SHP77 (cell line): ENCODE data around the gene RTL10.
A peak's percentile ranks its signal among the peaks of the same experiment; 100 is the strongest.

ENCODE experiments used
- DNase-seq, 2 experiments: peaks; one replicate each; lab custom pipeline; 2025; lab: John Stamatoyannopoulos, UW

Gene RTL10

DNA sequence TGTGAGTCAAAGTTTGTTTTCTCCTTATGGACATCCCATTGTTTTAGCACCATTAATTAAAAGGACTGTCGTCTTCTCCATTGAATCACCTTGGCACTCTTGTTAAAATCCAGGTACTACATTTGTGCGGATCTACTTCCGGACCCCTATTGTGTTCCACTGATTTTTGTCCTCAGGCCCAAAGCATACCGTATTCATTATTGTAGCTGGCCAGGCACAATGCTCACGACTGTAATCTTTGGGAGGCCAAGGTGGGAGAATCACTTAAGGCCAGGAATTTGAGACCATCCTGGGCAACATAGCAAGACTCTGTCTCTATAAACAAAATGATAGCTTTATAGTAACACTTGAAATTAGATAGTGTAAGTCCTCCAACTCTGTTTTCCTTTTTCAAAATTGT lies 8.9 kb upstream of the RTL10 start:
- DNase-seq: no peak

DNA sequence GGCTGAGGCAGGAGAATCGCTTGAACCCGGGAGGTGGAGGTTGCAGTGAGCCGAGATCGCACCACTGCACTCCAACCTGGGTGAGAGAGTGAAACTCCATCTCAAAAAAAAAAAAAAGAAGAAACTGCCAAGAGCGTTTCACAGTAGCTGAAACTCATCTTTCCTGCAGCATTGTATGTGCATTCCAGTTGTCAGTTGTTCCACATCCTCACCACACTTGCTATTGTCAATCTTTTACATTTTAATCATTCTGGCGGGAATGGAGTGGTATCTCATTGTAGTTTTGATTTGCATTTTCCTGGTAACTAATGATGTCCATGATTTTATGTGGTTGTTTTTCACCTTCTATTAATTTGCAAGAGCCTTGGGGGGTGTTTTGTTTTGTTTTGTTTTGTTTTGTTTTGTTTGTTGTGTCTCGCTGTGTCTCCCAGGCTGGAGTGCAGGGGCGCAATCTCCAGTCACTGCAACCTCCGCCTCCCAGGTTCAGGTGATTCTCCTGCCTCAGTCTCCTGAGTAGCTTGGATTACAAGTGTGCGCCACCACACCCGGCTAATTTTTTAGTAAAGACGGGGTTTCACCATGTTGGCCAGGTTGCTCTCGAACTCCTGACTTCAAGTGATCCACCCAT lies 8.1 kb upstream of the RTL10 start:
- DNase-seq: no peak

DNA sequence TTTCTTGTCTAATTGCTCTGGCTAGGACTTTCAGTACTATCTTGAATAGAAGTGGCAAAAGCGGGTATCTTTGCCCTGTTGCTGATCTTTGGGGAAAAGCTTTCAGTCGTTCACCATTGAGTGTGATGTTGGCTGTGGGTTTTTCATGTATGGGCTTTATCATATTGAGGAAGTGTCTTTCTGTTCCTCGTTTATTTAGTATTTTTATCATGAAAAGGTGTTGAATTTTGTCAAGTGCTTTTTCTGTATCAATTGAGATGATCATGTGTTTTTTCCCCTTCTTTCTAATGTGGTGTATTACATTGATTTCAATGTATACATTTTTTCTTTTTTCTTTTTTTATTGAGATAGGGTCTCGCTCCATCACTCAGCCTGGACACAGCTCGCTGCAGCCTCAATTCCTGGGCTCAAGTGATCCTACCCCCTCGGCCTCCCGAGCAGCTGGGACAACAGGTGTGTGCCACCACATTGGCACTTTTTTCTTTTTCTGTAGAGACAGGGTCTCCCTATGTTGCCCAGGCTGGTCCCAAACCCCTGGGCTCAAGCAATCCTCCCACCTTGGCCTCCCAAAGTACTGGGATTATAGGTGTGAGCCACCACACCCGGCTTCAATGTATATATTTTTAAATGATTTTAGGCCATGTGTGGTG lies 5.3 kb upstream of the RTL10 start:
- DNase-seq: no peak

DNA sequence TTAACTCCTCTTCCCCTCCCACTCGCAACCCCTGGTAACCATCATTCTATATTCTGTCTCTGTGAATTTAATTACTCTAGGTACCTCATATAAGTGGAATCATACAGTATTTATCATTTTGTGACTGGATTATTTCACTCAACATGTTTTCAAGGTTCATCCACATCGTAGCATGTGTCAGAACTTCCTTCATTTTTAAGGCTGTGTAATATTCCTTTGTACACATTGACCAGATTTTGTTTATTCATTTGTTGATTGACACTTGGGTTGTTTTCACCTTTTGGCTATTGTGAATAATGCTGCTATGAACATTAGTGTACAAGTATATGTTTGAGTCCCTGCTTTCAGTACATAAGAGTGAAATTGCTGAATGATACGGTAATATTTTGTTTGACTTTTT lies 2.7 kb upstream of the RTL10 start:
- DNase-seq: no peak

DNA sequence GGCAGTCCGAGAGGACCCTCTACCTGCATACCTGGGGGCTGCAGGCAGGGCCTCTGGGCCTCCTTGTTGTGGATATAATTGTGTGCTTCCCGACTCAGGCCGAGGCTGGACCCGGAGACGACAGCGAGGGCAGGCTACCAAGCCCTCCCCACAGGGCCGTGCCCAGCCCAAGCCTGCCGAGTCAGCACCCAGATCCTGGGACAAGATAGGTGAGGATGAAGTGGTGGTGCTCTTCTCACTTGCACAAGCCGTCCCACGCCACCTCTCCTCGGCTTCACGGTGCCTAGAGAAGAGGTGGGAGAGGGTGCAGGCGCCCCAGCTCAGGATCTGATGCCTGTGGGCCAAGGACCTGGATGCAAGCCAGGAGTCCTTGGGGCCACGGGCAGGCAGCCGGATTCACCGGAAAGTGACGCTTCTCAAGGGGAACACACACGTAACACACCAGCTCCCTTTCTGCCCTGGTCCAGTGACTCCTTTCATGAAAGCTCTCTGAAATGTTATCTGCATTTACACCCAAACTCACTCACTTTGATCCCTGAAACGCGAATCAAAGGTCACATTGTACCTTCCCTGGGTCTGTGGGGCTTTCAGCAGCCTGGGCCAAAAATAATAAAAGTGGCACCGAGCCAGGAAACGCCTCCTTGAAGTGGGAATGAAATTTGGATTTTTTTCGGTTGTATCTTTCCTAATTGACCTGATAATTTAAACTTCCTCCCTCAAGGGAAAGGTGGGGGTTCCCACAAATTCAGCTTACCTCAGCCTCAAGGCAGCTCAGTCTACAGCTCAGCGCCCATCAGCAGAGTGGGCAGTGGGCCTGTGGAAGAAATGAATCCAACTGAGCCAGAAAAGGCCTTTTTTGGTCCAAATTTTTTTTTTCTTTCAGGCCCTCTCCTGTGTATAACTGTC lies 1.1 kb upstream of the RTL10 start:
- DNase-seq: peak; percentile 59 to 75

DNA sequence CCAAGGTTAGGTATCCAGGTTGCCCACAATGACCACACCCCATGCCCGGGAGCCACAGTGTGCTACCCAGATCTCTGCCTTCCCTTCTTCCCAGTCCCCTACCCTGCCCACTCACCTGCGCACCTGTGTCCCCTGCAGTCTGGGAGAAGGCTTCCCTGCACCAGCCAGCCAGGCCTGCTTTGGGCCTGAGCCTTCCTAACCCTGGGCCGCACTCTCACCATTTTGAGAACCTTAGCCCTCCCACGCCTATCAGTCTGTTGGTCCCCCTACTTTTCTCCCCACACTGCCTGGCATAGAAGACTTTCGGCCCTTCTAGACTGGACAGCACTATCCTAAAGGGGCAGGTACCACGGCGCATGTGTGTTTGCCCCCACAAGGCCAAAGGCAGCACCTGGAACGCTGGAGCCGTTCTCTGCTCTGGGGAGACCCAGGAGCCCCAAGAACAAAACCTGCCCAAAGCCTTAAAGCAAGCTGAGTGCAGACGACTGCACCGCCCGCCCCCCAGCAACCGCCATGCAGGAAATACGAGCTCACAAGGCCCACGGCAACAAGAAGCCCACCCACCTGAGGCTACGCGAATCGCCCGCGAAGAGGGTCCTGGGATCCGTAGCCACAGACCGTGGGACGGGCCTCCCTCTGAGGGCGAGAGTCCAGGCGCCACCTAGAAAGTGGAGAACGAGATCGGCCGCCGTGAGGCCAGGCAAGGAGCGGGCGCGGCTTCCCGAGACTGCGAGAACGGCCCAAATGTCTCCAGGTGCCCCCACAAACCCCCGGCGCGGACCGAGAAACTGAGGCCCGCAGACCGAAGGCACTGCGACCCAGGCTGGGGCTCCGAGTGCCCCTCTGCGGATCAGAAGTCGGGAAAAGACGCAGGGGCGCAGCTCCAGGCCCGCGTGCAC lies 546 bp downstream of the RTL10 start:
- no peak for DNase-seq

DNA sequence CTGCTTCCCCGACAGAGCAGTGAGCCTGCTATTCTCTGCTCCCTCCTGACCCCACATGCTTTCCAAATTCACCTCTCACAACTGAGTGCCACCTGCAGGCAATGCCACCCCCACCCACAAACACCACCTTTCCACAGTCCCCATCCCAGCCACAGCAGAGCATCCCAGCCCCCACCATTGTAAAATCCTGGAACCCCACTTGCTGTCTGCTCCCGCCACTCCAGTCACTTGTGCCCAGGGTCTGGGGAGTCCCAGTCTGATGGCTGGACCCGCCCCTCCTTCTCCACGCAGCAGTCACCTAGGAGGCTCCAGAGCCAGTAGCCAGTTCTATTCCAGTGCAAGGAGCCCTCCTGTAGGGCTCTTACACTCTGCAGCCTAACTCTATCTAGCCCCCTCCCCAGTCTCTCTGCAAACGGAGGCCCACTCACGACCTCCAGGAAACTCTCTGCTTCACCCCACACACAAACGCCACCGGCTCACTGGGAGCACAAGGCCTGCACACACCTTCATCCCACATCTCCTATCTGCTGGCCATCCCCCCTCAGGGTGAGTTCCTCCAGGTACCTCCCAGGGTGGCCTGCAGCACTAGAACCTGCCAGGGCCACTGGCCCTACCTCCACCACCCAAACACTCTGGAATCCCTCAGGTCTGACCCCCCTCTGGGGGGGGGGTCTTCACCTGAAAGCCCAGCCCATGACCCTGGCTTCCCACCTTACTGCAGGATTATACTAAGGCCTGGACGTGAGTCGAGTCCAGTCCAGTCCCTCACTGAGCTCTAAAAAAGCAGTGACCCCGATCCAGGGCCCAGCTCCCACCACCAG lies 1.4 kb downstream of the RTL10 start:
- DNase-seq: no peak

DNA sequence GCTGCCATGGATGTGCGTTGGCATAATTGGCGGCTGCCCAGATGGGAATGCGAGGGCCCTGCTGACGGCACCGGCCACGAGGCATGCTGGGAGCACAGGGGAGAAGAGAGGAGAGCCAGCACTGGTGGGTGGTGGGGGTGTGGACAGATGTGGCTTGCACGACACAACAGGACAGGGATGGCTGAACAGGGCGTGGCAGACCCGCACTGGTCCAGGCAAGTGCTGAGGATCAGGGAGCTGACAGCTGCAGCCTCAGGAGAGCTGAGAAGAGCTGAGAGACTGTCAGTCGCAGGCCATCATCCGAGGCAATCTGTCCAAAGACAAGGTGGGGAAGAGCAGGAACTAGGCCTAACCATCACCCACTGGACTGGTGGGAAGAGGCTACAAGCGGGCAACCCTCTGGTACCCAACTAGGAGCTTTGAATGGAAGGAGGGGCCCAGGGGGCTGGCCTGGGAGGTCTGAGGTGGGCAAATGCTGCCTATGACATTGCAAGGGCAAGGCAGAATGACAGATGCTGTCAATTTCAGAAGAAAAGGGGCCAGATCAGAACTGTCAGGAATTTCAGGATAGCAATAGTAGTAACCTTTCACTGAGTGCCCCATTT lies 2.4 kb downstream of the RTL10 start:
- no peak for DNase-seq

DNA sequence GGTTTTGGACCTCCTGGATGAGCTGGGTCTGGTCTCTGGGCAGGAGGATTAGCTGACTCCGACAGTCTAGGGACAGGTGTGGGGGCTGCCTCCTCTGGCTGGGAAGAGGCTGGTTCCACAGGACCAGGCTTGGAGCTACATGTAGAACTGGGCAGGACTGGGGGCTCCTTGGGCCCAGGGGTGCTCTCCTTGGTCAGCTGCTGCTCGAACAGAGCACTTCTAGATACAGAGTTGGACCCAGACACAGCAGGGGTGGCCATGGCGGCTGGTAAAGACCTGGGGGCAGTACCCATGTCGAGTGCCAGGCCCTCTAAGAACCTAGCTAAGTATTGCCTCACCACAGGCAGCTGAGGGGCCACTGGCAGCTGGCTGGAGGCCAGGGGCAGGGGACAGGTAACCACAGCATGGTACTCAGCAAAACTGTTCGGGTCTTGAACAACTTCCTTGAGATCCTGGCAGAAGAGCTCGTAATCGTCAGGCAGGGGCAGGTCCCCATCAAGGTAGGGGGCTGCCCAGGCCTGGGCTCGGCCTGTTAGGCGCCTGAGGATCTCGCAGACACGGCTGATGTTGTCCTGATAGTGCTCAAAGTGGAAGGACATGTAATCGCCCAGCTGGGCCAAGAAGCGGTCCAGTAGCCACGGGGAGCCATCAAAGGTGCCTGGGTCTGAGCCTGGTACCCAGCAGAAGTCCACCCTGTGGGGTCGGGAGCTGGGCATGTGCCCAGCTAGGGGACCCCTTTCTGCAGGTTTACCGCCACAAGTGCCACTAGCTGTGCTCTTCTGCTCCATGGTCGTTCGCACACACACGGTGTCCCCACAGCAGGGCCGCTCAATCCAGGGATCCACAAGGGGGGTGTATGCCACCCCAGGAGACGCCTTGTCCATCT lies 3.1 kb downstream of the RTL10 start:
- DNase-seq: no peak

DNA sequence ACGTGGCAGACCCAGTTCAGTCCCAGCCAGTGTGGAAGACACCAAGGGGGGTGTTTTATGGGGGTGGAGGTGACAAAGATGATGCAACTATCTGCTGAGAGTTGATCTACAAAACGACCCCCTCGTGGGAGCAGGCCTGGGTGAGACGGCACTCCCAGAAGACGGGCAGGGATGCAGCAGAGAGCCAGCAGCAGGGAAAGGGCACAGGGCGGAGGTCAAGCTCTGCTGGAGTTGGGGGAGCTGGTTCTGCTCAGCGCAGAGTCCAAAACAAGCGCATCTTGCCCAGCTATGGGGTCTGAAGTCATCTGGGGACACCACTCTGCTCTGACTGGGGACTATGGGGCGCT lies 3.9 kb downstream of the RTL10 start:
- no peak for DNase-seq

DNA sequence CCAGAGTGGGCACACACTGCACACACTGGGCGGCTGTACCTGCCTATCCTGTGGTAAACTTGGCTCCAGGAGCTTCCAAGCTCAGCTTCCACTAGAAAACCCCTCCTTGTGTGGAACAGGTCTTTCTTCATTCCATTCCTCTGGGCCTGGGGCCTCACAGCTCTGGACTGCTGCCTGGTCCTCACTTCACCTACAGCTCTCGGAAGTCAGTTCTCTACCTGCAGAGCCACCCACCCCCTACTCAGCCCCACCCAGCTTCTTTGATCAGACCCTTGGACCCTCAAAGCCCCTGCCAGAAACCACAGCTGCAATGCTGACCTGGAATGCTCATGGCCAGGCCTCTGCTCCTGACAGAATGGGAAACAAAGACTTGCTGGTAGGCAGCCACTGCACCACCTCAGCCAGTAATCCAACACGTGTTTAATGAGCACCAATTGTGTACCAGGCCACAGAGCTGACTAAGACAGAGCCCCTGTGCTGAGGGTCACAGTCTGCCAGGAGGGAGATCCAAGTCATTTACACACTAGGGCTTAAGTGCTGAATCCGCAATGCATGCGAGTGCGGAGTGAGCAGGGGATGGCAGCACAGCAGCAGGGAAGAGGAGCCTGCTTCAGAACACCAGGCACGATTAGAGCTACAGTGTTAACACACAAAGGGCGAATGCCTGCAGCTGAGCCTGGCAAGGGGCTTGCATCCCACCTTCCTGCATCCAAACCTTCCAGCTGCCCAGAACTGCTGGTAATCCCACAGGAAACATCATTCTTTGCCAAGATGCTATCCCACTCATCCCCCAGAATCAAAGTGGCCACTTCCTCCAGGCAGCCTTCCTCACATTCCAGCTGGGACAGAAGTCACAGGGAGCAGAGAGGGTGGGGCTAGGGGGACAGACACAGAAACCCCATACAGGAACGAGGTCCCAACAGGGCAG lies 4.6 kb downstream of the RTL10 start:
- no peak for DNase-seq

DNA sequence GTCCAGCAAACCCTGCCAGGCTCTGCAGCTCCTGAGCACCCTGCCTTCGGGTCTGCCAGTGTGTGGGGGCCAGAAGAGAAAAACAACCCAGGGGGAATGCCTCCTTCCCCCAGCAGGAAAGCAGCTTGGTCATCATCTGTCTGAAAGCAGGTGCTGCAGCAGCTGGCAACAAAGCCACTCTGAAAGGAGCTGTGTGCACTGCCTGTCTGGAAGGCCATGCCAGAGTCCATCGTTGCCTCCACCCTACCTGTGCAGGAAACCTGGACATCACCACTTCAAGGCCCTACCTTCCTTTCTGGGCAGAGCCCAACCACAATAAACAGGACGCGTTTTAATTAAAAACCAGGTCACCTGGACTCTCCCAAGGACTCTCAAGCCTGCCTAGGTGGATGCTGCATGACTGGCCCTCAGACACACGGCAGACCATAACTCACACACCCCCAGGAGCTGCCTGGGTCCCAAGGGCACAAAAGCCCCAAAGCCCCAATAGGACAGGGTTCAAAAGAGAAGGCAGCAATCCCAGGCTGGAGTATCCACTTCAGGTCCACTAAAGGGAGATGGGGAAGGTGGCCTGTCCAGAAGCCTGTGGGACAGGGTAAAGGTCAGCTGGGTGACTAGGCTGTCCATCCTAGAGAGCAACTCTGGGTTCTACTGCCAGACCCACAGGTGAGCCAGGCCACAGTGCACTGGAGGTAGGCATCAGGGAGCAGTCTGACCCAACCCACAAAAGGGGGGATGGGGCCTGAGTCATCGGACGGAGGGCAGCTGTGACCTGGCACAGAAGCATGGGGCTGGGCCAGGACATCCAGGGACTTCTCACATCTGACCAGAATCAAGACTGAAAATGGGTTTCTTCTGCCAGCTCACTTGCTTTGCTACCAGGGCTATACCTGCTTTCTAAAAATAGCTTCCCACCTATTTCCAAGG lies 6.1 kb downstream of the RTL10 start:
- DNase-seq: peak; percentile 28 to 38

DNA sequence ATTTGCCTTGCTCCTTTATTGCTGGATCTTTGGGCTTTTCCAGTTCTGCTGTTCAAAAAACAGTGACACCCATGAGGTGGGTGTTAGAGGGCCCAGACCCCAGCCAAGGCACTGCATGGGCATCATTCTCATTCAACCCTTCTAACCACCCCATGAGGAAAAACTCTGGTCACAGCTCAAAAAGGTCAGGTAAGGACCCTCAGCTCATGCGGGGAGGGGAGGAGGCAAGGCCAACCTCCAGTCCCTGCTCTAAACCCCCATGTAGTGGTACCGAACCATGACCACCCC lies 7.4 kb downstream of the RTL10 start:
- no peak for DNase-seq

DNA sequence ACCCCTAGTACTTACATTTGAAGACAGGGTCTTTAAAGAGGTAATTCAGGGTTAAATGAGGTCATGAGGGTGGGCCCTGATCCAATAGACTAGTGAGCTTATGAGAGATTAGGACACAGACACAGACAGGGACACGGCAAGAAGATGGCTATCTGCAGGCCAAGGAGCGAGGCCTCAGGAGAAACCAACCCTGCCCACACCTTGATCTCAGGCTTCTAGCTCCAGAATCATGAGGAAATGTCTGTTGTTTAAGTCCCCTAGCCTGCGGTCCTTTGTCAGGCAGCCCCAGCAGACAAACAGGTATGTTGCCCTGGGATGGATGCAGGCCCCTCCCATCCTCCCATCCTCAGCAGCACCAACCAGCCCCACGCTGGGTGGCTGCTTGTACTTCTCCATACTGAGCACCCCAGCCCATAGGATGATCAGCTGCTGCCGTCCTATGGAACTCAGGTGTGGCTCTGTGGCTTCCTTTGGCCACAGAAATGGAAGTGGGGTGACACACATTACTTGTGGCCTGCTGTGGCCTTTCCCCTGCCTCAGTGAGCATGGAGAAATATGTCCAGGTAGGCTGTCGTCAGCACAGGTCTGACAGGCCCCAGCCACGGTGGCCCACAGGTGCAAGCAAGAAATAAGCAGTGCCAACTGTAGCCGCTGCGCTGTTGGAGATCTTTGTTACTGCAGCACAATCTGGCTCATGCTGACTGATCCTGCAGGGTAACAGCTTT lies 7.9 kb downstream of the RTL10 start:
- DNase-seq: no peak

DNA sequence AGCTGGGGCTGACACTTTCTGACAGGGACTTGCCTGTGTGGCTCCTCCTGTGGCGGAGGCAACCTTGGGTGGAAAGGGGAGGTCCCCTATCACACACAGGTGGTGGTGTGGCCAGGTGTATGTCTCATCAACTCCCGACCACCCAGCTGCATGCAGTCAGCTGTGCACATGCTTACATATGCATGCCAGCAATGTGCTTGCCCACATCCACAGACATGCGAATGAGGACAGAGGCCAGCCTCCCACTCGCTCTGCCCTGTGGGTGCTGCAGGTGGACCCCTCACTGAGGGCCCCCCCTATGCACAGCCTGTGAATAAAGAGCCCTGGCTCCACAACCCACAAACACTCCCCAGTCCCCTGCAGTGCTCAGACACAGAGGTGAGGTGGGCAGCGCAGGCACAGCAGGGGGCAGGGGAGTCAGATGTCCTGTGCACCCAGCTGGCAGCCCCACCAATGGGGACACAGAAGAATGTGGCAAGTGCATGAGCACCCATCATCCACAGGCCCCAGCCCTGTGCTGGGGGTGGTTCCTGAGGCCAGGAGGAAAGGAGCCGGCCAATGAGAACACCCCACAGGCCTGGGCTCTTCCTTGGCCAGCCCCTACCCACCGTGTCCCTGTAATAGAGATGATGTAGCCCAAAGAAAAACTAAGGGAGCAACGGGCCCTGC lies 9.5 kb downstream of the RTL10 start:
- DNase-seq: no peak

DNA sequence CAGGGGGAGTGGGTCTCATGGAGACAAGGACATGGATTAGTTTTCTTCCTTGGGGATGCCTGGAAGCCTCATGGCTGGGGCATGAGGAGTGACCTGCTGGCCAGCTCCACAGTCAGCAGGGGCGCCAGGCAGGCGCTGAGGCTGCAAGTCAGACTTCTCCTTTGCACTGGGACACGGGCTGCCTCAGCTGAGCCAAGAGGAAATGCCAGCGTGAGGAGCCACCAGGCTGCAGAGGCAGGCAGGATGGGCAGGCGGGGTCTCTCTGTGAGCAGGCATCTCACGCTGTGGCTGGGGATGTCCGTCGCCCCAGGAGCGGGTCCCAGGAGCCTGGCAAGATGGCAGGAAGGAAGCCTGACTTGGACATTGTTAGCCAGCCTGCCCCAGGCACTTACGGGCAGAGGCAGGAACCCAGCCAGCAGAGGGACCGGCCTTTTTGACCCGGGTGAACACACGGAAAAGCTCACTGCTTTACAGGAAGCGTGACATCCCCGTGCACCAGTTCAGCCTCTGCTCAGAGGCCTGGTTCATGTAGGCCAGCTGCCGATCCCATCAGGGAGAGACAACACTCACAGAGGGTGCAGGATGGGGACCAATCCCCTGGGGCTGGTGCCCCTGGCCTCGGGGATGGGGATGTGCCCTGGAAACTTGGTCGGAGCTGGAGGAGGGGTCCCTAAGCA lies 10.2 kb downstream of the RTL10 start:
- no peak for DNase-seq
